K562 (cell line): ENCODE measurements around the gene RPL38.

Experiments used
- TAF1 ChIP-seq: IDR thresholded peaks from 2 replicates; pipeline ENCODE4 v1.6.1; 2011; ENCODE audit warnings: mild to moderate bottlenecking, low read length, moderate library complexity; ENCODE audit not compliant: insufficient read depth, control insufficient read depth, severe bottlenecking; ENCODE audit errors: extremely low read depth
- TEAD4 ChIP-seq, 2 experiments: sonication (generic) in 1 of 2; formaldehyde crosslinking in 1 of 2; IDR thresholded peaks; 2 replicates each; pipeline versions ENCODE4 v1.6.1 to v1.8.0; 2012 to 2022; ENCODE audit warnings: borderline replicate concordance in 1 of 2, inconsistent platforms in 1 of 2, low read length in 1 of 2, mild to moderate bottlenecking in 1 of 2, missing genetic modification reagents in 1 of 2
- ZNF175 ChIP-seq: fragments of 200-800 bp; sonication (Bioruptor generic); IDR thresholded peaks from 2 replicates; pipeline ENCODE4 v1.6.1; 2016; ENCODE audit warnings: low read depth, mild to moderate bottlenecking, missing genetic modification characterization, missing compliant biosample characterization
- TF ChIP-seq, protein P1 (sequence below), 3 experiments: IDR thresholded peaks in 2 of 3; conservative IDR thresholded peaks in 1 of 3; 2 replicates each; pipeline ENCODE4 v1.5.1; 2011 to 2012; ENCODE audit warnings: low read length in 3 of 3, mild to moderate bottlenecking in 3 of 3, control low read depth in 2 of 3, improper control_type of control experiment in 1 of 3, inconsistent platforms in 1 of 3, low read depth in 1 of 3, mixed read lengths in 1 of 3, moderate library complexity in 1 of 3; ENCODE audit not compliant: insufficient read depth in 2 of 3

DNA sequence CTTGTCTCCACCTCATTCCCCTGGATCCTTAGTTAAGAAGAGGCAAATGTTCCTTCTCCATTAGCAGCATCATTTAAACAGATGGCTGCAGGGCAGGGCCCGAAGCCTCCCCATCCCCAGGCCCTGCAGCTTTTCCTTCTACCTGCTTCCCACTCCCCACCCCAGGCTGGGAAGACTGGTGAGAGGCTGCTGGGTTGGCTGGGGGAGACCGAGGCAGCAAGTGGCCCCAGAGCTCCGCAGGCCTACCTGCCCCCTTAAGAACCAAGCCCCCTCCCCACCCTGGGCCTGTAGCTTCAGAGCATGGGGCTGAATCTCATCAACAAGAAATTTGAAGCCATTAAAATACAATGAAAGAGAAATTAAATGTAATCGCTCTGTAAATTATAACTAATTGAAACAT, 22.1 kb upstream of the RPL38 start:
- TF ChIP-seq, protein P1, sequence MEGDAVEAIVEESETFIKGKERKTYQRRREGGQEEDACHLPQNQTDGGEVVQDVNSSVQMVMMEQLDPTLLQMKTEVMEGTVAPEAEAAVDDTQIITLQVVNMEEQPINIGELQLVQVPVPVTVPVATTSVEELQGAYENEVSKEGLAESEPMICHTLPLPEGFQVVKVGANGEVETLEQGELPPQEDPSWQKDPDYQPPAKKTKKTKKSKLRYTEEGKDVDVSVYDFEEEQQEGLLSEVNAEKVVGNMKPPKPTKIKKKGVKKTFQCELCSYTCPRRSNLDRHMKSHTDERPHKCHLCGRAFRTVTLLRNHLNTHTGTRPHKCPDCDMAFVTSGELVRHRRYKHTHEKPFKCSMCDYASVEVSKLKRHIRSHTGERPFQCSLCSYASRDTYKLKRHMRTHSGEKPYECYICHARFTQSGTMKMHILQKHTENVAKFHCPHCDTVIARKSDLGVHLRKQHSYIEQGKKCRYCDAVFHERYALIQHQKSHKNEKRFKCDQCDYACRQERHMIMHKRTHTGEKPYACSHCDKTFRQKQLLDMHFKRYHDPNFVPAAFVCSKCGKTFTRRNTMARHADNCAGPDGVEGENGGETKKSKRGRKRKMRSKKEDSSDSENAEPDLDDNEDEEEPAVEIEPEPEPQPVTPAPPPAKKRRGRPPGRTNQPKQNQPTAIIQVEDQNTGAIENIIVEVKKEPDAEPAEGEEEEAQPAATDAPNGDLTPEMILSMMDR (IDR thresholded peaks at IDR 0.05 in 2 of 3, conservative IDR thresholded peaks at IDR 0.05 in 1 of 3; ENCODE audit: insufficient read depth in 2 of 3, low read depth in 1 of 3, low read length in 3 of 3): no peak
- TF ChIP-seq ZNF175 (CRISPR knock-in tag) (no peak), TAF1 (no peak), TEAD4 (IDR thresholded peaks at IDR 0.05; ENCODE audit: low read length) (no peak), TEAD4 (CRISPR knock-in tag; IDR thresholded peaks at IDR 0.05; ENCODE audit: borderline replicate concordance) (no peak)
